Measurements from ENCODE around the gene PRR19. TPM values are rescaled to one million over a fixed set of nuclear protein-coding genes. Genes with fewer than 3 reads are reported as not detected.

PRR19 gene
- total and polyA plus RNA-seq, 10 of the 15 experiments (the other 5 are each of a cell fraction or from before 2014, with no cell fraction given), result 0.09 to 1.7 (median 0.73) TPM; not detected in 1

- TF ChIP-seq ATF2 (IDR thresholded peaks at IDR 0.05; ENCODE audit: low read length) (peak; percentile 100), EED (IDR thresholded peaks at IDR 0.05; ENCODE audit: low read depth) (no peak), ATF3 (IDR thresholded peaks at IDR 0.05; ENCODE audit: borderline replicate concordance, extremely low read depth, low read depth, low read length) (no peak), STAT1 (conservative IDR thresholded peaks at IDR 0.05) (peak; percentile 85; the same call in 1 of the 2 replicates), JUNB (IDR thresholded peaks at IDR 0.05) (peak; percentile 55), KAT2A (conservative IDR thresholded peaks at IDR 0.05; ENCODE audit: control insufficient read depth, low read depth, low read length) (no peak), MYB (IDR thresholded peaks at IDR 0.05; ENCODE audit: borderline replicate concordance, low read depth, low read length) (peak; percentile 45; the same call in 1 of the 2 replicates), LARP7 (IDR thresholded peaks at IDR 0.05) (no peak), NFYB (IDR thresholded peaks at IDR 0.05; ENCODE audit: insufficient read depth, low read depth, low read length) (peak; percentile 72), NFIC (IDR thresholded peaks at IDR 0.05; ENCODE audit: low read depth, low read length) (no peak; the same call in 1 of the 2 replicates), HDGF (IDR thresholded peaks at IDR 0.05) (peak; percentile 75; the same call in 1 of the 2 replicates), ZNF622 (IDR thresholded peaks at IDR 0.05) (no peak), ASH2L (IDR thresholded peaks at IDR 0.05; ENCODE audit: borderline replicate concordance, low read depth) (no peak), CHD2 (IDR thresholded peaks at IDR 0.05; ENCODE audit: borderline replicate concordance, low read depth, low read length) (peak; percentile 92), PKNOX1 (IDR thresholded peaks at IDR 0.05) (no peak), ELK1 (IDR thresholded peaks at IDR 0.05; ENCODE audit: low read depth, low read length) (no peak), POU2F2 (IDR thresholded peaks at IDR 0.05; ENCODE audit: borderline replicate concordance, low read depth, low read length) (no peak), GATAD2B (conservative IDR thresholded peaks at IDR 0.05; ENCODE audit: low read depth) (0 out of 2 replicates have a peak, but pooled peaks have one; percentile 24), RB1 (IDR thresholded peaks at IDR 0.05; ENCODE audit: borderline replicate concordance) (peak; percentile 14; the same call in 1 of the 2 replicates), MEF2B (IDR thresholded peaks at IDR 0.05; ENCODE audit: partially characterized antibody, poor library complexity, severe bottlenecking) (no peak), JUND (IDR thresholded peaks at IDR 0.05; ENCODE audit: low read depth, low read length) (peak; percentile 87), EP300 (IDR thresholded peaks at IDR 0.05; ENCODE audit: borderline replicate concordance in 1 of 2, control insufficient read depth in 1 of 2, low read depth in 2 of 2, low read length in 2 of 2) (peak; percentile 18 to 57; a peak in 2 of 4 replicates), EGR1 (IDR thresholded peaks at IDR 0.05; ENCODE audit: borderline replicate concordance in 1 of 2, low read depth in 2 of 2, low read length in 2 of 2) (no peak), BCL3 (IDR thresholded peaks at IDR 0.05; ENCODE audit: borderline replicate concordance, insufficient read depth, low read depth, low read length, poor library complexity, severe bottlenecking) (no peak)
Measured at GRCh38 chr19:42268142-42268703, 33.7 kb upstream of the PRR19 start (continued).

Measured in GM12878 (cell line).